ENCODE results near the gene PLEKHM1.
A peak's percentile ranks its signal among the peaks of the same experiment; 100 is the strongest.
"Not testable (repeated sequence)": the region's sequence is repeated elsewhere in the genome, so short reads cannot be mapped to it uniquely, and the experiment has no call there.

Gene PLEKHM1

GRCh38 chr17:45490615-45491433 is at the start of gene PLEKHM1:
Gene PLEKHM1, minus strand, starts transcription at chr17:45490721. Its CDS starts 8,237 bp downstream, at chr17:45482484.
- DNase-seq: peak; percentile 88

GRCh38 chr17:45538168-45538567 is 47.6 kb upstream of the PLEKHM1 start:
- DNase-seq: not testable (repeated sequence)

- DNase-seq: not testable (repeated sequence)
These were observed 15.6 kb upstream of the PLEKHM1 start for GRCh38 chr17:45506072-45506471.

- not testable (repeated sequence) for DNase-seq
These were observed 14.7 kb upstream of the PLEKHM1 start for GRCh38 chr17:45505183-45505582.

- peak; percentile 28 for DNase-seq
These were observed 10.7 kb upstream of the PLEKHM1 start for GRCh38 chr17:45501092-45501707.

- DNase-seq: not testable (repeated sequence)
These were observed 10.0 kb upstream of the PLEKHM1 start for GRCh38 chr17:45500478-45500877.

GRCh38 chr17:45499208-45499607 is 8.7 kb upstream of the PLEKHM1 start:
- not testable (repeated sequence) for DNase-seq

GRCh38 chr17:45498377-45498776 is 7.9 kb upstream of the PLEKHM1 start:
- DNase-seq: not testable (repeated sequence)

- not testable (repeated sequence) for DNase-seq
These were observed 6.9 kb upstream of the PLEKHM1 start for GRCh38 chr17:45497449-45497848.

- DNase-seq: not testable (repeated sequence)
These were observed 6.0 kb upstream of the PLEKHM1 start for GRCh38 chr17:45496507-45496906.

GRCh38 chr17:45494556-45494955 is 4.0 kb upstream of the PLEKHM1 start:
- not testable (repeated sequence) for DNase-seq

- DNase-seq: not testable (repeated sequence)
These were observed 1.6 kb upstream of the PLEKHM1 start for GRCh38 chr17:45492156-45492555.

GRCh38 chr17:45490198-45490597 is 323 bp downstream of the PLEKHM1 start:
- peak; percentile 26 for DNase-seq

- peak; percentile 10 for DNase-seq
These were observed 2.8 kb downstream of the PLEKHM1 start for GRCh38 chr17:45487704-45488103.

- DNase-seq: not testable (repeated sequence)
These were observed 6.8 kb downstream of the PLEKHM1 start for GRCh38 chr17:45483591-45484216.

- not testable (repeated sequence) for DNase-seq
These were observed 7.3 kb downstream of the PLEKHM1 start for GRCh38 chr17:45483177-45483576.

GRCh38 chr17:45482317-45482716 is 8.2 kb downstream of the PLEKHM1 start:
- not testable (repeated sequence) for DNase-seq

GRCh38 chr17:45475436-45475835 is 15.1 kb downstream of the PLEKHM1 start:
- not testable (repeated sequence) for DNase-seq

GRCh38 chr17:45472249-45472648 is 18.3 kb downstream of the PLEKHM1 start:
- not testable (repeated sequence) for DNase-seq

GRCh38 chr17:45469204-45469563 is 21.3 kb downstream of the PLEKHM1 start:
- not testable (repeated sequence) for DNase-seq

GRCh38 chr17:45468293-45469203 is 22.0 kb downstream of the PLEKHM1 start:
- not testable (repeated sequence) for DNase-seq

GRCh38 chr17:45461524-45462327 is 28.8 kb downstream of the PLEKHM1 start:
- peak; percentile 62 for DNase-seq
